Endothelial cell of umbilical vein (primary cell): ENCODE measurements around the gene SPAAR. TPM values are rescaled to one million over a fixed set of nuclear protein-coding genes. Genes with fewer than 3 reads are reported as not detected.

Source experiments
- BruUV-seq: library from RNA; stranded (reverse); fragments of 400-500 nt; replicated peaks from 2 replicates; lab custom pipeline; 2021; lab: Mats Ljungman, UMichigan
- CTCF ChIA-PET: fragments of 300-600, 350-600 bp; sonication (Branson Sonifier 250); formaldehyde crosslinking; loops from one replicate; lab custom pipeline; 2021; ENCODE audit warnings: antibody characterized with exemption, inconsistent platforms; lab: Charles Lee
- POLR2A ChIA-PET: fragments of 300-600, 350-600 bp; sonication (Branson Sonifier 250); formaldehyde crosslinking; loops from one replicate; lab custom pipeline; 2021; ENCODE audit warnings: antibody characterized with exemption, inconsistent platforms; lab: Charles Lee
- DNase-seq: peaks from one replicate; pipeline ENCODE4 v3.0.0-alpha.2; 2011; ENCODE audit warnings: low read depth, low spot score
- FAIRE-seq: peaks from 2 replicates; lab custom pipeline; 2011; peaks lifted over from hg19 to GRCh38; lab: Jason Lieb, UNC
- H2AFZ ChIP-seq: 2 replicates; pipeline ENCODE4 v1.6.0; 2012; ENCODE audit warnings: low read depth, low read length, control low read depth, inconsistent platforms
- H3K27ac ChIP-seq: 2 replicates; pipeline ENCODE4 v1.5.1; 2011; ENCODE audit warnings: low read depth, mild to moderate bottlenecking, control low read depth, low read length, moderate library complexity; ENCODE audit not compliant: insufficient read depth
- H3K27me3 ChIP-seq, 2 experiments: 2 replicates each; pipeline versions ENCODE4 v1.6.0 to v1.6.1; 2011; ENCODE audit warnings: low read length in 2 of 2, mixed read lengths in 1 of 2; ENCODE audit not compliant: control insufficient read depth in 2 of 2, insufficient read depth in 2 of 2
- H3K36me3 ChIP-seq, 2 experiments: 2 replicates in 1 of 2; 3 replicates in 1 of 2; pipeline ENCODE4 v1.5.1; 2011; ENCODE audit warnings: low read length in 2 of 2, mild to moderate bottlenecking in 1 of 2, moderate library complexity in 1 of 2; ENCODE audit not compliant: control insufficient read depth in 2 of 2, insufficient read depth in 2 of 2; ENCODE audit errors: extremely low read depth in 1 of 2
- H3K4me1 ChIP-seq: 3 replicates; pipeline ENCODE4 v1.5.1; 2011; ENCODE audit warnings: mild to moderate bottlenecking, low read length; ENCODE audit not compliant: control insufficient read depth, insufficient read depth; ENCODE audit errors: extremely low read depth
- H3K4me2 ChIP-seq: 2 replicates; pipeline ENCODE4 v1.6.1; 2011; ENCODE audit warnings: low read length, control low read depth, mixed read lengths; ENCODE audit not compliant: insufficient read depth
- H3K4me3 ChIP-seq, 3 experiments: fragments of 200-600 bp in 1 of 3; sonication (generic), shearing (Covaris generic) in 1 of 3; replicated peaks in 1 of 3; 2 replicates each; pipeline ENCODE4 v1.5.1; 2011 to 2016; ENCODE audit warnings: control low read depth in 3 of 3, low read length in 3 of 3, mild to moderate bottlenecking in 2 of 3, inconsistent platforms in 1 of 3, low read depth in 1 of 3, moderate library complexity in 1 of 3; ENCODE audit not compliant: insufficient read depth in 1 of 3
- H3K79me2 ChIP-seq: 2 replicates; pipeline ENCODE4 v1.6.0; 2012; ENCODE audit warnings: low read length, inconsistent platforms; ENCODE audit not compliant: control insufficient read depth, insufficient read depth
- H3K9ac ChIP-seq: replicated peaks from 2 replicates; pipeline ENCODE3; 2011; ENCODE audit warnings: low read length, control low read depth; ENCODE audit not compliant: insufficient read depth; ENCODE audit errors: extremely low read depth
- H3K9me1 ChIP-seq: replicated peaks from 3 replicates; pipeline ENCODE4 v1.6.0; 2011; ENCODE audit warnings: mild to moderate bottlenecking, low read length; ENCODE audit not compliant: control insufficient read depth, insufficient read depth; ENCODE audit errors: extremely low read depth
- H3K9me3 ChIP-seq: replicated peaks from 2 replicates; pipeline ENCODE4 v1.5.1; 2012; ENCODE audit warnings: low read length, inconsistent platforms; ENCODE audit not compliant: control insufficient read depth, insufficient read depth
- H4K20me1 ChIP-seq: replicated peaks from 2 replicates; pipeline ENCODE3; 2011; ENCODE audit warnings: mild to moderate bottlenecking, low read length; ENCODE audit not compliant: control insufficient read depth, insufficient read depth; ENCODE audit errors: extremely low read depth
- EZH2 ChIP-seq: IDR thresholded peaks from 2 replicates; pipeline ENCODE4 v1.6.1; 2012; ENCODE audit warnings: borderline replicate concordance, low read depth, mild to moderate bottlenecking, moderate library complexity, low read length, inconsistent platforms; ENCODE audit not compliant: severe bottlenecking
- FOS ChIP-seq: IDR thresholded peaks from 2 replicates; pipeline ENCODE4 v1.6.1; 2011; ENCODE audit warnings: mild to moderate bottlenecking, low read length, moderate library complexity, borderline replicate concordance; ENCODE audit not compliant: insufficient read depth
- JUN ChIP-seq: IDR thresholded peaks from 2 replicates; pipeline ENCODE4 v1.6.1; 2011; ENCODE audit warnings: borderline replicate concordance, low read depth; ENCODE audit not compliant: insufficient read length, insufficient read depth
- POLR2A ChIP-seq: IDR thresholded peaks from 2 replicates; pipeline ENCODE4 v1.6.1; 2012; ENCODE audit warnings: low read depth, mild to moderate bottlenecking, control low read depth, low read length
- POLR2AphosphoS5 ChIP-seq: IDR thresholded peaks from 2 replicates; pipeline ENCODE4 v1.6.1; 2012; ENCODE audit warnings: low read depth, mild to moderate bottlenecking, control low read depth, low read length, moderate library complexity; ENCODE audit not compliant: insufficient read depth
- dilution Hi-C: fragments of 300-500 bp; cut with MboI; formaldehyde crosslinking; loops from one replicate; pipeline ENCODE4 v1.15.0; 2019; ENCODE audit warnings: low sequenced_read_pairs; ENCODE audit not compliant: extremely low pct_ligation_motif_present
- intact Hi-C: fragments of 100-400 bp; cut with micrococcal nuclease; formaldehyde crosslinking; loops from one replicate; pipeline ENCODE4 v1.10.0; 2022
- polyA plus RNA-seq, 4 experiments: library from polyadenylated mRNA; depleted of rRNA in 3 of 4; stranded (reverse) in 3 of 4; unstranded in 1 of 4; fragments of >200 nt; gene quantifications; 2 replicates each; pipeline versions ENCODE4 v1.2.1 to v1.2.3, GENCODE V29; 2011 to 2012; ENCODE audit warnings: missing spikeins in 1 of 4
- total RNA-seq: library from RNA; stranded (reverse); gene quantifications from 2 replicates; pipeline ENCODE4 v1.2.3, GENCODE V29; 2021
- TF ChIP-seq, protein P1 (sequence below), 2 donors: IDR thresholded peaks; 1 replicate in 1 of 2; 2 replicates in 1 of 2; pipeline ENCODE4 v1.5.1; 2011; ENCODE audit warnings: low read length in 2 of 2, mild to moderate bottlenecking in 2 of 2, moderate library complexity in 2 of 2, control low read depth in 1 of 2, inconsistent platforms in 1 of 2, low read depth in 1 of 2; ENCODE audit not compliant: insufficient read depth in 1 of 2; ENCODE audit errors: extremely low read depth in 1 of 2

The SPAAR gene
- total and polyA plus RNA-seq, 2 donors (not counting 3 experiments of a cell fraction or from before 2014, with no cell fraction given) = 20.8 to 24.8 TPM

DNA sequence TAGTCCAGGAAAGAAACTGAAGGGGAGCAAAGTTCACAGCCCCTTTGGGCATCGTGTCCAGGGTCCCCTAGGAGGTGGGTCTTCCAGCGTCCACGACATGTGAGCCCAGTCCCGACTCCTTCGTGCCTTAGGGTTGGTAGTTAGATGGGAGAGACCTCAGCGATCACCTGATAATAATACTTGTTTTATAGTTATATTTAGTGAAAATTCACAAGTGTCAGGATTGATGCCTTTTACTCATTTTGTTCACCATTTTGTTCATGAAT, 20.1 kb downstream of the SPAAR start:
- intact Hi-C loops (loop anchor here (2.0 kb wide), 1 partner anchor 15 kb away; no protein-coding TSS in a partner anchor), dilution Hi-C loops (no loop called here)
- no peaks in the 10 kb centered on the region for H3K36me3 ChIP-seq
- peaks cover 9% of the 10 kb centered on the region for H3K4me1 ChIP-seq
- no peak overlapping the region for H3K4me2 ChIP-seq
- no peaks in the 10 kb centered on the region for H3K9me1 ChIP-seq
- no peak overlapping the region for H3K9ac ChIP-seq
- no peak for DNase-seq
- no peaks in the 10 kb centered on the region for H3K79me2 ChIP-seq
- ChIA-PET POLR2A (no interaction called here), CTCF (interaction anchor here (1.9 kb wide), 1 partner anchor 25 kb away, joined by 4 read pairs; no protein-coding TSS in a partner anchor)
- no TSS peak for BruUV-seq
- H2AFZ ChIP-seq = peak overlapping the region; percentile 35
- H3K27ac ChIP-seq = no peak overlapping the region
- H4K20me1 ChIP-seq = no peaks in the 10 kb centered on the region
- H3K4me3 ChIP-seq = no peak overlapping the region
- no peaks in the 10 kb centered on the region for H3K9me3 ChIP-seq
- no peaks in the 10 kb centered on the region for H3K27me3 ChIP-seq
- TF ChIP-seq FOS (no peak), POLR2A (no peak), POLR2AphosphoS5 (no peak), JUN (no peak), EZH2 (no peak)
- TF ChIP-seq, protein P1, sequence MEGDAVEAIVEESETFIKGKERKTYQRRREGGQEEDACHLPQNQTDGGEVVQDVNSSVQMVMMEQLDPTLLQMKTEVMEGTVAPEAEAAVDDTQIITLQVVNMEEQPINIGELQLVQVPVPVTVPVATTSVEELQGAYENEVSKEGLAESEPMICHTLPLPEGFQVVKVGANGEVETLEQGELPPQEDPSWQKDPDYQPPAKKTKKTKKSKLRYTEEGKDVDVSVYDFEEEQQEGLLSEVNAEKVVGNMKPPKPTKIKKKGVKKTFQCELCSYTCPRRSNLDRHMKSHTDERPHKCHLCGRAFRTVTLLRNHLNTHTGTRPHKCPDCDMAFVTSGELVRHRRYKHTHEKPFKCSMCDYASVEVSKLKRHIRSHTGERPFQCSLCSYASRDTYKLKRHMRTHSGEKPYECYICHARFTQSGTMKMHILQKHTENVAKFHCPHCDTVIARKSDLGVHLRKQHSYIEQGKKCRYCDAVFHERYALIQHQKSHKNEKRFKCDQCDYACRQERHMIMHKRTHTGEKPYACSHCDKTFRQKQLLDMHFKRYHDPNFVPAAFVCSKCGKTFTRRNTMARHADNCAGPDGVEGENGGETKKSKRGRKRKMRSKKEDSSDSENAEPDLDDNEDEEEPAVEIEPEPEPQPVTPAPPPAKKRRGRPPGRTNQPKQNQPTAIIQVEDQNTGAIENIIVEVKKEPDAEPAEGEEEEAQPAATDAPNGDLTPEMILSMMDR (IDR thresholded peaks at IDR 0.05; ENCODE audit: extremely low read depth in 1 of 2, insufficient read depth in 1 of 2, low read depth in 1 of 2, low read length in 2 of 2) = no peak
- FAIRE-seq = no peak

DNA sequence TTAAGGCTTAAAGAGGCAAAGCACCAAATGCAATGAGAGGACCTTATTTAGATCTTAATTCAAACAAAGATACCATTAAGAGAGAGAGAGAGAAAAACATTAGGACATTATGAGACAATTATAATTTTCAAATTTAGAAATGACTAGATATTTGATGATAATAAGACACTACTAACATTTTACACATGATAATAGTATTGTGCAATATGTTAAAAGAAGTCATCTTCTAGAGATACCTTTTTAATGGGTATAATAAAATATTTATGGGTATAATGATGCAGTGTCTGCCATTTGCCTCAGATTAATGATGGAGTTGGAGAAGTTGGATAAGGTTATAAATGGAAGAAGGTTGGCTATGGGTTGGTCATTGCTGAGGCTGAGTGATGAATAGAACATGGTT, 21.2 kb downstream of the SPAAR start:
- Histone ChIP-seq H3K9me3 (no peaks in the 10 kb centered on the region), H3K79me2 (no peaks in the 10 kb centered on the region), H3K27ac (no peak overlapping the region), H3K36me3 (no peaks in the 10 kb centered on the region), H2AFZ (no peak overlapping the region), H3K9me1 (no peaks in the 10 kb centered on the region), H3K27me3 (no peaks in the 10 kb centered on the region), H3K4me2 (no peak overlapping the region), H3K4me3 (no peak overlapping the region), H3K4me1 (peaks cover 9% of the 10 kb centered on the region), H4K20me1 (no peaks in the 10 kb centered on the region), H3K9ac (no peak overlapping the region)
- CTCF ChIA-PET = no interaction called here
- dilution Hi-C loops (no loop called here), intact Hi-C loops (no loop called here)
- POLR2A ChIA-PET = no interaction called here
- TF ChIP-seq, protein P1 (IDR thresholded peaks at IDR 0.05; ENCODE audit: extremely low read depth in 1 of 2, insufficient read depth in 1 of 2, low read depth in 1 of 2, low read length in 2 of 2) = no peak
- TF ChIP-seq POLR2A (no peak), EZH2 (no peak), JUN (no peak), POLR2AphosphoS5 (no peak)
- no peak for FAIRE-seq
- DNase-seq = no peak
- BruUV-seq = no TSS peak
